ENCODE measurements around the gene ZNF75A. TPM values are rescaled to one million over a fixed set of nuclear protein-coding genes. Genes with fewer than 3 reads are reported as not detected.

The ZNF75A gene
- total RNA-seq, 1 donor from 2014 or later: 20.9 TPM

DNA sequence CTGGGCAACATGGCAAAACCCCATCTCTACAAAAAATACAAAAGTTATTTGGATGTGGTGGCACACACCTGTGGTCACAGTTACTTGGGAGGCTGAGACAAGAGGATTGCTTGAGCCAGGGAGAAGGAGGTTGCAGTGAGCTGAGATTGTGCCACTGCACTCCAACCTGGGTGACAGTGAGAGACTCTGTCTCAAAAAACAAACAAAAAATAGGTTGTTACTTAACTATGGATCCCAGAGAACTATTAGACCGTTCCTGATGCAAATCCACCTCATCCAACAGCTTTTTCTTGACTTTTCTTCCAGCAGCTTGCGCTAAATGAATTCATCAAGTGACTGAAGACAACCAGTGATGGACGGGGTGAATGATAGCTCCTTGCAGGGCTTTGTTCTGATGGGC, 50.3 kb downstream of the ZNF75A start, which contains the start of gene OR2C1:
Gene OR2C1, plus strand, starts transcription at position 301 of the 400 bp plus-strand sequence. Its CDS starts 52 bp downstream, at position 353.
- Mint-ChIP-seq H3K4me1 (ENCODE audit: low read depth) (no peaks in the 10 kb centered on the region), H3K27ac (ENCODE audit: unreplicated experiment) (no peak within 1 kb of the TSS), H3K27me3 (ENCODE audit: low read depth) (peaks cover 21% of the 10 kb centered on the region), H3K9me3 (ENCODE audit: low read depth) (peaks cover 7% of the 10 kb centered on the region), H3K4me3 (ENCODE audit: unreplicated experiment) (no peak within 1 kb of the TSS), H3K36me3 (ENCODE audit: low read depth) (peaks cover 1% of the 10 kb centered on the region)
- TF ChIP-seq, protein P1, sequence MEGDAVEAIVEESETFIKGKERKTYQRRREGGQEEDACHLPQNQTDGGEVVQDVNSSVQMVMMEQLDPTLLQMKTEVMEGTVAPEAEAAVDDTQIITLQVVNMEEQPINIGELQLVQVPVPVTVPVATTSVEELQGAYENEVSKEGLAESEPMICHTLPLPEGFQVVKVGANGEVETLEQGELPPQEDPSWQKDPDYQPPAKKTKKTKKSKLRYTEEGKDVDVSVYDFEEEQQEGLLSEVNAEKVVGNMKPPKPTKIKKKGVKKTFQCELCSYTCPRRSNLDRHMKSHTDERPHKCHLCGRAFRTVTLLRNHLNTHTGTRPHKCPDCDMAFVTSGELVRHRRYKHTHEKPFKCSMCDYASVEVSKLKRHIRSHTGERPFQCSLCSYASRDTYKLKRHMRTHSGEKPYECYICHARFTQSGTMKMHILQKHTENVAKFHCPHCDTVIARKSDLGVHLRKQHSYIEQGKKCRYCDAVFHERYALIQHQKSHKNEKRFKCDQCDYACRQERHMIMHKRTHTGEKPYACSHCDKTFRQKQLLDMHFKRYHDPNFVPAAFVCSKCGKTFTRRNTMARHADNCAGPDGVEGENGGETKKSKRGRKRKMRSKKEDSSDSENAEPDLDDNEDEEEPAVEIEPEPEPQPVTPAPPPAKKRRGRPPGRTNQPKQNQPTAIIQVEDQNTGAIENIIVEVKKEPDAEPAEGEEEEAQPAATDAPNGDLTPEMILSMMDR (IDR thresholded peaks at IDR 0.05): no peak
- no peak for DNase-seq (ENCODE audit: low spot score)

DNA sequence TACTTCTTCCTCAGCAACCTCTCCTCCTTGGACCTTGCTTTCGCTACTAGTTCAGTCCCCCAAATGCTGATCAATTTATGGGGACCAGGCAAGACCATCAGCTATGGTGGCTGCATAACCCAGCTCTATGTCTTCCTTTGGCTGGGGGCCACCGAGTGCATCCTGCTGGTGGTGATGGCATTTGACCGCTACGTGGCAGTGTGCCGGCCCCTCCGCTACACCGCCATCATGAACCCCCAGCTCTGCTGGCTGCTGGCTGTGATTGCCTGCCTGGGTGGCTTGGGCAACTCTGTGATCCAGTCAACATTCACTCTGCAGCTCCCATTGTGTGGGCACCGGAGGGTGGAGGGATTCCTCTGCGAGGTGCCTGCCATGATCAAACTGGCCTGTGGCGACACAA, 50.8 kb downstream of the ZNF75A start:
- peaks cover 25% of the 10 kb centered on the region for H3K27me3 Mint-ChIP-seq (ENCODE audit: low read depth)
- DNase-seq (ENCODE audit: low spot score): no peak
- H3K27ac Mint-ChIP-seq (ENCODE audit: unreplicated experiment): no peak overlapping the region
- peaks cover 1% of the 10 kb centered on the region for H3K36me3 Mint-ChIP-seq (ENCODE audit: low read depth)
- TF ChIP-seq, protein P1 (IDR thresholded peaks at IDR 0.05): no peak
- H3K9me3 Mint-ChIP-seq (ENCODE audit: low read depth): peaks cover 11% of the 10 kb centered on the region
- no peak overlapping the region for H3K4me3 Mint-ChIP-seq (ENCODE audit: unreplicated experiment)
- H3K4me1 Mint-ChIP-seq (ENCODE audit: low read depth): no peaks in the 10 kb centered on the region

DNA sequence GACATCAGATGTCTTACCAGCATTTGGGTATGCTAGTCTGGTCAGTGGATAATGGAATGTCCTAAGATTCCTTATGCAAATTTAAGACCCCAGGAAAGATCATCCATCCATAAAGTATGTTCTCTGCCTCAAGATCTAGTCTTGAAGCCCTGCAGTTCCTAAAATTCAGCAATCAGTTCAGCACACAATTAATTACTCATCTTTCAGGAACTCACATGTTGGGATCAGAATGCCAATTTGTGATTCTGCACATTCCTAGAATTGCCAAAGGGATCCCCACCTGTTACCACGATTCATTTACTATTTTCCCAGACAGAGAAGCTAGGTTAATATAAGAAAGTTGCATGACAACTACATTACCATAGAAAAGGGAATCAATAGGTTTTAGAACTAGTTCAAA, 53.6 kb downstream of the ZNF75A start:
- Mint-ChIP-seq H3K9me3 (ENCODE audit: low read depth) (peaks cover 14% of the 10 kb centered on the region), H3K4me3 (ENCODE audit: unreplicated experiment) (no peak overlapping the region)

DNA sequence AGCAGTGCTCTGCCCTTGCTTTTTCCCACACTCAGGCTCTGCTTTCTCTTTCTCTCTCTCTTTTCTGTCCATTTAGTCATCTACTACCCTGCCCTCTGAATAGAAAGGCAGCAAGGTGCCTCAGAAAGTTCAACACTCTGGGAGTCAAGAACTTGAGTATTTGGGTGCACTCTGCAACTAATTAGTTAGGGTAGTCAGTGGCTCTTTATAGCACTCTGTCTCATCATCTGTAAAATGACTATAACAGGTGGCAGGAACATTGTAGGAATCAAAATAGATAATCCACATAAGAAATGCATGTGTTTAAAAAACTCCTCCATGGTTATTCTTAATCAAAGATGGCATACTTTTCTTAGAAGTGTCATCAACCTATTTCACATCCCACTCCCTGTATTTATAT, 57.6 kb downstream of the ZNF75A start:
- no peak for DNase-seq (ENCODE audit: low spot score)
- H3K4me3 Mint-ChIP-seq (ENCODE audit: unreplicated experiment): no peak overlapping the region
- TF ChIP-seq, protein P1 (IDR thresholded peaks at IDR 0.05): no peak
- peaks cover 12% of the 10 kb centered on the region for H3K27me3 Mint-ChIP-seq (ENCODE audit: low read depth)
- no peaks in the 10 kb centered on the region for H3K36me3 Mint-ChIP-seq (ENCODE audit: low read depth)
- H3K9me3 Mint-ChIP-seq (ENCODE audit: low read depth): peaks cover 15% of the 10 kb centered on the region
- no peak overlapping the region for H3K27ac Mint-ChIP-seq (ENCODE audit: unreplicated experiment)
- no peaks in the 10 kb centered on the region for H3K4me1 Mint-ChIP-seq (ENCODE audit: low read depth)

More for the DNA sequence above, 53.6 kb downstream of the ZNF75A start:
- peaks cover 20% of the 10 kb centered on the region for H3K27me3 Mint-ChIP-seq (ENCODE audit: low read depth)
- no peaks in the 10 kb centered on the region for H3K4me1 Mint-ChIP-seq (ENCODE audit: low read depth)
- H3K36me3 Mint-ChIP-seq (ENCODE audit: low read depth): peaks cover 1% of the 10 kb centered on the region
- TF ChIP-seq, protein P1 (IDR thresholded peaks at IDR 0.05): no peak
- H3K27ac Mint-ChIP-seq (ENCODE audit: unreplicated experiment): no peak overlapping the region
- no peak for DNase-seq (ENCODE audit: low spot score)

DNA sequence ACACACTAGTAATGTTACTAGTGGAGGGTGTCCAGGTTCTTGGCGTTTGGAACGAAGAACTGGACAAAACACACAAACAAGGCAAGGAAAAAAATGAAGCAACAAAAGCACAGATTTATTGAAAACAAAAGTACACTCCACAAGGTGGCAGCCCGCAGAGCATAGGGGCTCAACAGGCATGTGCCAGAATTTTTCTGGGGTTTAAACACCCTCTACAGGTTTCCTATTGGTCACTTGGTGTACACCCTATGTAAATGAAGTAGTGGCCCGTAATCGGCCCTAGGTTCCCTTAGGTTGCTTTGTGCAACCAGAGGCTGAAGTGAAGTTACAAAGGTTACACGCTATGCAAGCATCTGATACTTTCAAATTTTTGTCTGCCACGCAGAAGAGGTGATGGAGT, 58.5 kb downstream of the ZNF75A start:
- TF ChIP-seq, protein P1 (IDR thresholded peaks at IDR 0.05): peak; percentile 18
- no peak for DNase-seq (ENCODE audit: low spot score)
- Mint-ChIP-seq H3K27ac (ENCODE audit: unreplicated experiment) (no peak overlapping the region), H3K27me3 (ENCODE audit: low read depth) (peaks cover 12% of the 10 kb centered on the region), H3K4me3 (ENCODE audit: unreplicated experiment) (no peak overlapping the region), H3K4me1 (ENCODE audit: low read depth) (no peaks in the 10 kb centered on the region), H3K36me3 (ENCODE audit: low read depth) (peaks cover 4% of the 10 kb centered on the region), H3K9me3 (ENCODE audit: low read depth) (peaks cover 15% of the 10 kb centered on the region)
